Myocyte (in vitro differentiated cells): ENCODE results near the gene BRD1. TPM values are rescaled to one million over a fixed set of nuclear protein-coding genes. Genes with fewer than 3 reads are reported as not detected.
A peak's percentile ranks its signal among the peaks of the same experiment; 100 is the strongest.

Source experiments
- DNase-seq: peaks from one replicate; pipeline ENCODE4 v3.0.0-alpha.2; 2012; ENCODE audit warnings: low read depth
- total RNA-seq: library from RNA; depleted of rRNA; stranded (reverse); fragments of >200 nt; gene quantifications from 2 replicates; pipeline ENCODE4 v1.2.3, GENCODE V29; 2014

Gene BRD1
- total RNA-seq, 1 donor from 2014 or later: 21.4 TPM

GRCh38 chr22:49734882-49735281 lies 92.8 kb downstream of the BRD1 start:
- DNase-seq: no peak

GRCh38 chr22:49734390-49734789 lies 93.3 kb downstream of the BRD1 start:
- DNase-seq: no peak

DNA sequence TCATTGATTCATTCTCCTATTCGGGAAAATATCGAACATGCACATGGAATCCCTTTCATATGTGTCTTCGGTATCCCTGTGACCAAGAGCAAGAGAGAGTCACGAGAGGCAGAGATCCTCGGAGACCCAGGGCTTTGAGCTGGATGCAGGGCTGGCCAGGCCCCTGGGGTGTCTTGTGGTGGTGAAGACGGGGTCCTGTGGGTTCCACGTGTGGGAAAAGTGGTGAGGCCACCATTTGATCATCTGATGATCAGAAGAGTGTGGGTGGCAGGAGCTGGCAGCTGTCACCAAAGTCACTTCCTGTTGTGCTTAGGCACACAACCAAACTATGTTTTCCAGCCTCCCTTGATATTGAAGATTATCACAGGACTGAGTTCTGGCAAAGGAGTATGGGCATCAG lies 94.0 kb downstream of the BRD1 start:
- no peak for DNase-seq

GRCh38 chr22:49730656-49731055 lies 97.0 kb downstream of the BRD1 start:
- no peak for DNase-seq

DNA sequence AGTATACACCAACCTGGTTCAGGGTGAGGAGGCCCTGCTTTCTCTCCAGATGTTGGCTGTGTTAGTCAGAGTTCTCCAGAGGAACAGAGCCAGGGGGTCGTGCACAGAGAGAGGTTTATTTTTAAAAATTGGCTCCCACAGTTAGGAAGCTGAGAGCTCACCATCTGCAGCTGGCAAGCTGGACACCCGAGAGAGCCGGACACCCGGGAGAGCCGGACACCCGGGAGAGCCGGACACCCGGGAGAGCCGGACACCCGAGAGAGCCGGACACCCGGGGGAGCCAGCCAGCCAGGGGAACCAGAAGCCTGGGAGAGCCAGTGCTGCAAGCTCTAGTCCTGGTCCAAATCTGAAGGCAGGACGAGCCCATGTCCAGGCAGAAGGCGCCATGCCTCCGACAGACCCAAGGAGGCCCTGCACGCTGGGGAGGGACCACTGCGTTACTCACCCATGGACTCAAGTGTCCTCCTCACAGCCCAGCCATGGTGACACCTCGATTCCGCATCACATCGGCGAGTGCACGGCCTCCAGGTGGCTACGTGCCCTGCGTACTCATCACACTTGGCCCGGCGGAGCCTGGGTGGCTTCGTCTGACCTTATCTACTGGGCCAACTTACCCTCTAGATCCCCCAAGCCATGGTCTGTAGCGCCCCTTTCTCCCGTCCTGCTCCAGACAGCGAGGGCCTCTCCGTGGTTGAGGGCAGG lies 99.0 kb downstream of the BRD1 start:
- no peak for DNase-seq

- DNase-seq: no peak
Measured at GRCh38 chr22:49727881-49728569, 99.6 kb downstream of the BRD1 start.

DNA sequence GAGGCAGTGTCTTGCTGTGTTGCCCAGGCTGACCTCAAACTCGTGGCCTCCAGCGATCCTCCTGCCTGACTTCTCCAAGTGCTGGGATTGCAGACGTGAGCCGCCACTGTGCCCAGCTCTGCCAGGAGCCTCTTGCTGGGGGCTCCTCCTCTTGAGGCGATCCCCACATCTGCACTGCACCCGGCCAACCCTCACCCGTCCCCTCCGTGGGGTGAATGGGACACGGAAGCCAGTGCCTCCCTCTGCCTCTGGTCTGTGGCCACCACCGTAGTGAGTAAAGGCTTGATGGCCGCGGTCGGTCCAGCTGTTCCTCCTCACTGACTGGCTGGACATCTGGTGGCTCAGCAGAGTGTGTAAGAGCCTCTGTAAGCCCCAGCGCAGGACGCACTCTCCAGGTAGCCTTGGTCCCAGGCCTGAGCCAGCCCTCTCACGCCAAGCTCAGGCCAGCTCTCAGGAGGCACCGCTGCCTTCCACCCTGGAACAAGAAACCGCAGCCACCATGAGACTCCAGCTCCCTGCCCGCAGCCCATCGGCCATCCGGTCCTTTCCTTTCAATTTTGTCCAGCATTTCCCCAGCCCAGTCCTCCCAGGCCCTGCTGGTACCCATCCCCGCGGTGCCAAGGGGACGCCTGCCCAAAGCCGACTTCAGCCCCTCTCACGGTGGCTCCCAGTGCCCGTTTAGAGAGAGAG lies 100.3 kb downstream of the BRD1 start:
- DNase-seq: no peak

- no peak for DNase-seq
Measured at GRCh38 chr22:49726701-49727101, 101.0 kb downstream of the BRD1 start.

GRCh38 chr22:49726022-49726681 lies 101.5 kb downstream of the BRD1 start:
- no peak for DNase-seq

DNA sequence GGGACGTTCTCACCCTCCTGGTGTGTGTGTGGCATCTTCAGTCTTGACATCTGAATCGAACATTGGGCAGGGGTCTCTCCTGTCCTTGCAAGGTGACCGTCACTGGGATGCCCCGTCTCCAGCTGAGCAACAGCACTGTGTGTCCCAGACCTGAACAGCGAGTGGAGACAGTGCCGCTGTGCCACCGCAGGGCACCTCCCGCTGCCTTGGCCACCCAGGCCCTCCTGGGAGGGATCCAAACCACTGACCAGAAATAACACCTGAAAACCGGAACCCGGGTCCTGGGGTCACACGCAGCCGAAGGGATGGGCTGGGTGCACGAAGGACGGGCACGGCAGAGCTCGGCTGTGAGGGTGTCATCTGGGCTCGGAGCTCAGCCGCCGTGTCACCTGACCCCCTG lies 102.2 kb downstream of the BRD1 start:
- DNase-seq: no peak

DNA sequence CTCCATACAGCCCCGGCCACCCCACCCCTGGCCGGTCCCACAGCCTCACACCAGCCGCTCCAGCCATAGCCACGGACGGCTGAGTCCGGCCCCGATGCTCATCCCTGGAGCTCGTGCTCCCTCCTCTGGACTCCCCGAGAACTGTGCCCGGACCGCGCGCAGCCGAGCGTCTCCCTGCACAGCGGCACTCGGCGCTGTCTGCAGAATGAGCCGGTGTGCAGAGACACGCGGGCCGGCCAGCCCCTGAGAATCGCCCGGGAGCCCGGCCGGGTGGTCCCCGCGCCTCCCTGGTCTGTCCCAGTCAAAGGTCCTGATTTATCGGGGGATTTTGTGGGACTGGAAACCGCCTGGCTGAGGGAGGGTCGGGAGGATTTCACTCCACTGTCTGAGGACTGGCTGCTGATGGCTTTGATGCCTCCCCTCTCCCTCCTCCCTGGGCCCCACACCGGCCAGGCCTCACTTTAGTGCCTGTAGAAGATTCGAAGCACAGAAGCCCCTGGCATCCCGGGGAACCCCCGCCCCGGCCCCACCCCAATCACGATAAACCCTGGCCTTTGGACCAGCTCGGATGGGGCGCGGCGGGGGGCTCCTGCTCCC lies 102.7 kb downstream of the BRD1 start:
- DNase-seq: peak; percentile 53

GRCh38 chr22:49724030-49724892 lies 103.4 kb downstream of the BRD1 start:
- DNase-seq: no peak

GRCh38 chr22:49723478-49724029 lies 104.1 kb downstream of the BRD1 start:
- DNase-seq: no peak

Other genes with a start within 250 kb of the BRD1 start
- gene ZBED4, start 26.0 kb upstream of the BRD1 start, total RNA-seq: 13.1 and 15.3 TPM in 2 replicates
- gene ALG12, start 90.6 kb upstream of the BRD1 start, total RNA-seq: 23.4 and 24.5 TPM in 2 replicates
- gene CRELD2, start 90.8 kb upstream of the BRD1 start, total RNA-seq: 63.0 and 120 TPM in 2 replicates
- gene PIM3, start 132.9 kb upstream of the BRD1 start, total RNA-seq: 41.4 and 42.4 TPM in 2 replicates
- not detected in 2 replicates for gene IL17REL, start 184.9 kb upstream of the BRD1 start, total RNA-seq
- gene TTLL8, start 230.4 kb upstream of the BRD1 start, total RNA-seq: not detected in 2 replicates